ENCODE results near the gene PRSS57.
"Not testable (repeated sequence)": the region's sequence is repeated elsewhere in the genome, so short reads cannot be mapped to it uniquely, and the experiment has no call there.

PRSS57 gene

GRCh38 chr19:695352-695949, at the start of gene PRSS57:
PRSS57 (minus strand) TSS chr19:695452; CDS start chr19:695430, 22 bp downstream.
- DNase-seq, result no peak

GRCh38 chr19:743168-743687, 48.0 kb upstream of the PRSS57 start:
- DNase-seq, result no peak

- no peak for DNase-seq
Measured at GRCh38 chr19:742540-743075, 47.4 kb upstream of the PRSS57 start.

GRCh38 chr19:741506-742131, 46.4 kb upstream of the PRSS57 start:
- peak; percentile 38 for DNase-seq

- not testable (repeated sequence) for DNase-seq
Measured at GRCh38 chr19:740816-741505, 45.7 kb upstream of the PRSS57 start.

- no peak for DNase-seq
Measured at GRCh38 chr19:739998-740715, 44.9 kb upstream of the PRSS57 start.

- no peak for DNase-seq
Measured at GRCh38 chr19:738509-739128, 43.4 kb upstream of the PRSS57 start.

GRCh38 chr19:737591-738093, 42.4 kb upstream of the PRSS57 start:
- peak; percentile 82 for DNase-seq

GRCh38 chr19:736125-736524, 40.9 kb upstream of the PRSS57 start:
- DNase-seq, result no peak

GRCh38 chr19:734716-735115, 39.5 kb upstream of the PRSS57 start:
- no peak for DNase-seq

- no peak for DNase-seq
Measured at GRCh38 chr19:732148-733069, 37.2 kb upstream of the PRSS57 start.

- DNase-seq, result no peak
Measured at GRCh38 chr19:731000-731399, 35.7 kb upstream of the PRSS57 start.

- no peak for DNase-seq
Measured at GRCh38 chr19:729965-730668, 34.9 kb upstream of the PRSS57 start.

- not testable (repeated sequence) for DNase-seq
Measured at GRCh38 chr19:729564-729963, 34.3 kb upstream of the PRSS57 start.

- DNase-seq, result no peak
Measured at GRCh38 chr19:728011-728410, 32.8 kb upstream of the PRSS57 start.

- DNase-seq, result no peak
Measured at GRCh38 chr19:726993-727956, 32.0 kb upstream of the PRSS57 start.

GRCh38 chr19:725461-726089, 30.3 kb upstream of the PRSS57 start:
- DNase-seq, result no peak

GRCh38 chr19:723714-724113, 28.5 kb upstream of the PRSS57 start:
- no peak for DNase-seq

- DNase-seq, result no peak
Measured at GRCh38 chr19:723247-723646, 28.0 kb upstream of the PRSS57 start.

Data from stimulated activated CD8-positive, alpha-beta memory T cell treated with anti-CD3 and anti-CD28 coated beads, Interleukin-4, amount 100 ng/mL, for 48 hours (primary cell).